NB4 (cell line): Measurements from ENCODE around the gene FBXO41.
"Not testable (repeated sequence)": the region's sequence is repeated elsewhere in the genome, so short reads cannot be mapped to it uniquely, and the experiment has no call there.

Experiments used
- CTCF ChIP-seq: IDR thresholded peaks from one replicate; pipeline ENCODE4 v1.5.1; 2012; ENCODE audit warnings: low read depth, low read length
- MAX ChIP-seq: IDR thresholded peaks from 2 replicates; pipeline ENCODE4 v1.6.1; 2011; ENCODE audit warnings: low read depth, low read length

DNA sequence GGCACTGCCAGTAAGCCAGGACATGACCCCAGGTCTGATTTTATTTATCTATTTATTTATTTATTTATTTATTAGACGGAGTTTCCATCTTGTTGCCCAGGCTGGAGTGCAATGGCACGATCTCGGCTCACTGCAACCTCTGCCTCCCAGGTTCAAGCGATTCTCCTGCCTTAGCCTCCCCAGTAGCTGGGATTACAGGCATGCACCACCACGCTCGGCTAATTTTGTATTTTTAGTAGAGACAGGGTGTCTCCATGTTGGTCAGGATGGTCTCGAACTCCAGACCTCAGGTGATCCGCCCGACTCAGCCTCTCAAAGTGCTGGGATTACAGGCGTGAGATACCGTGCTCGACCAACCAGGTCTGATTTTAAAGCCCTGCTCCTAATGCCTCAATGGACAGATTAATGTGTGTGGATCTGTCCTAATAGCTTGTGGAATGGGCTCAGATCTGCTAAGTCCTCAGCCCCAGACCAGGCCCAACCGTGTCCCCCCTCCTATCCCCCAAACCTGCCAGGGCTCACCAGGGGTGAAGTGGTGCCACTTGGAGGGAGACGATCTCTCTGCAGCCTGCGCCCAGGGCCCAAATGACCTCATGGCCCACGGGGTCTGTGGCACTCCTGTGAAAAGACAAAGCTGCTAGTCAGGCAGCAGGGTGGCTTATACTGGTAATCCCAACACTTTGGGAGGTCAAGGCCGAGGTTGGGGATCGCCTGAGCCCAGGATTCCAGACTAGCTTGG lies 21.4 kb downstream of the FBXO41 start:
- not testable (repeated sequence) for TF ChIP-seq CTCF, MAX
